A549 (cell line): ENCODE results near the gene CYP26C1. TPM values are rescaled to one million over a fixed set of nuclear protein-coding genes. Genes with fewer than 3 reads are reported as not detected.
A peak's percentile ranks its signal among the peaks of the same experiment; 100 is the strongest.

Experiments used
- ATAC-seq, 2 experiments: fragments of 200-7000 bp in 1 of 2; fragments of >200 bp in 1 of 2; cut with Nextera tagmentation in 1 of 2; cut with Tn5 transposase in 1 of 2; 3 replicates each; pipeline versions ENCODE4 v1.8.0 to v1.9.1; 2018 to 2020; ENCODE audit warnings: mild to moderate bottlenecking in 1 of 2, moderate library complexity in 1 of 2
- CTCF ChIA-PET: fragments of 300-600 bp; sonication (Branson Sonifier 250); formaldehyde crosslinking; extraction: SDS; loops from one replicate; lab custom pipeline; 2021; ENCODE audit warnings: antibody characterized with exemption, inconsistent platforms; lab: Yijun Ruan, JAX
- POLR2A ChIA-PET: fragments of 350-600 bp; formaldehyde crosslinking; extraction: SDS; loops from one replicate; lab custom pipeline; 2021; ENCODE audit warnings: antibody characterized with exemption, inconsistent platforms; lab: Yijun Ruan, JAX
- DNase-seq, 2 experiments: peaks; one replicate each; pipeline versions ENCODE4 v3.0.0 to v3.0.0-alpha.2; 2011 to 2016; ENCODE audit warnings: low read depth in 1 of 2, low spot score in 1 of 2
- FAIRE-seq: peaks from 2 replicates; lab custom pipeline; 2011; peaks lifted over from hg19 to GRCh38; lab: Jason Lieb, UNC
- H3K27ac ChIP-seq, 2 experiments: fragments of >200 bp; sonication (Bioruptor Twin); formaldehyde crosslinking; 3 replicates each; pipeline ENCODE4 v1.5.1; 2016 to 2017
- H3K4me1 ChIP-seq: fragments of >200 bp; sonication (Bioruptor Twin); formaldehyde crosslinking; 3 replicates; pipeline ENCODE4 v1.6.1; 2016
- H3K4me2 ChIP-seq: fragments of >200 bp; sonication (Bioruptor Twin); formaldehyde crosslinking; 3 replicates; pipeline ENCODE4 v1.6.1; 2016
- H3K4me3 ChIP-seq: fragments of >200 bp; sonication (Bioruptor Twin); formaldehyde crosslinking; 3 replicates; pipeline ENCODE4 v1.5.1; 2016
- H3K9me3 ChIP-seq: fragments of >200 bp; sonication (Bioruptor Twin); formaldehyde crosslinking; 3 replicates; pipeline ENCODE4 v1.6.1; 2016
- ATOH8 ChIP-seq: fragments of 250-450 bp; sonication (Bioruptor Pico); IDR thresholded peaks from 2 replicates; pipeline ENCODE4 v1.5.0; 2020; ENCODE audit warnings: low read depth, mild to moderate bottlenecking, moderate library complexity
- BHLHE40 ChIP-seq: IDR thresholded peaks from 2 replicates; pipeline ENCODE4 v1.6.1; 2012; ENCODE audit warnings: low read depth, low read length, inconsistent platforms
- CBX2 ChIP-seq: fragments of 200-600 bp; sonication (generic); IDR thresholded peaks from 2 replicates; pipeline ENCODE4 v1.6.1; 2016; ENCODE audit warnings: low read depth, mild to moderate bottlenecking, borderline replicate concordance
- CBX8 ChIP-seq: fragments of 200-600 bp; sonication (generic); IDR thresholded peaks from 2 replicates; pipeline ENCODE4 v1.6.1; 2016
- CEBPB ChIP-seq, 2 experiments: fragments of >200 bp in 1 of 2; sonication (Bioruptor Twin) in 1 of 2; formaldehyde crosslinking in 1 of 2; IDR thresholded peaks; 2 replicates each; pipeline ENCODE4 v1.6.1; 2012 to 2016
- CTCF ChIP-seq: fragments of >200 bp; sonication (Bioruptor Twin); formaldehyde crosslinking; IDR thresholded peaks from 3 replicates; pipeline ENCODE4 v1.5.1; 2016
- ELK1 ChIP-seq: fragments of 150-350 bp; IDR thresholded peaks from 2 replicates; pipeline ENCODE4 v1.6.1; 2014; ENCODE audit warnings: low read depth, mild to moderate bottlenecking, low read length
- EP300 ChIP-seq, 2 experiments: fragments of >200 bp; sonication (Bioruptor Twin); formaldehyde crosslinking; IDR thresholded peaks; 2 replicates in 1 of 2; 3 replicates in 1 of 2; pipeline ENCODE4 v1.6.1; 2016 to 2017
- FOSB ChIP-seq: fragments of 250-450 bp; sonication (Bioruptor Pico); IDR thresholded peaks from 2 replicates; pipeline ENCODE4 v1.5.0; 2020; ENCODE audit warnings: mild to moderate bottlenecking, moderate library complexity
- FOSL2 ChIP-seq, 2 experiments: fragments of 450-650 bp in 1 of 2; fragments of >200 bp in 1 of 2; sonication (Bioruptor Twin) in 1 of 2; formaldehyde crosslinking; IDR thresholded peaks; 2 replicates each; pipeline versions ENCODE4 v1.5.0 to v1.6.1; 2016 to 2020; ENCODE audit warnings: mild to moderate bottlenecking in 1 of 2, moderate library complexity in 1 of 2
- GATA3 ChIP-seq: IDR thresholded peaks from 2 replicates; pipeline ENCODE4 v1.6.1; 2012; ENCODE audit warnings: borderline replicate concordance
- HEYL ChIP-seq: fragments of 250-450 bp; sonication (Bioruptor Pico); IDR thresholded peaks from 2 replicates; pipeline ENCODE4 v1.8.0; 2021; ENCODE audit warnings: mild to moderate bottlenecking, moderate library complexity
- HMGXB4 ChIP-seq: fragments of 250-450 bp; sonication (Bioruptor Pico); IDR thresholded peaks from 2 replicates; pipeline ENCODE4 v1.5.0; 2021; ENCODE audit warnings: mild to moderate bottlenecking, moderate library complexity, borderline replicate concordance
- HOXA7 ChIP-seq: fragments of 250-450 bp; sonication (Bioruptor Pico); IDR thresholded peaks from 2 replicates; pipeline ENCODE4 v1.5.0; 2020; ENCODE audit warnings: mild to moderate bottlenecking, moderate library complexity
- HOXB13 ChIP-seq: fragments of 250-450 bp; sonication (Bioruptor Pico); IDR thresholded peaks from 2 replicates; pipeline ENCODE4 v1.5.0; 2020; ENCODE audit warnings: low read depth, mild to moderate bottlenecking, moderate library complexity
- JUN ChIP-seq, 2 experiments: fragments of >200 bp; sonication (Bioruptor Twin); formaldehyde crosslinking; IDR thresholded peaks; 2 replicates in 1 of 2; 3 replicates in 1 of 2; pipeline ENCODE4 v1.6.1; 2016 to 2017
- KDM1A ChIP-seq: fragments of 200-600 bp; sonication (generic); IDR thresholded peaks from 2 replicates; pipeline ENCODE4 v1.6.1; 2016; ENCODE audit warnings: low read depth, mild to moderate bottlenecking
- MAFK ChIP-seq: fragments of 450-650 bp; IDR thresholded peaks from 2 replicates; pipeline ENCODE4 v1.6.1; 2014; ENCODE audit not compliant: partially characterized antibody
- MAZ ChIP-seq: fragments of 150-350 bp; IDR thresholded peaks from 2 replicates; pipeline ENCODE4 v1.6.1; 2014; ENCODE audit warnings: antibody characterized with exemption, low read depth, low read length, borderline replicate concordance
- NFE2L2 ChIP-seq: fragments of 150-350 bp; conservative IDR thresholded peaks from 2 replicates; pipeline ENCODE4 v1.6.1; 2014; ENCODE audit warnings: low read length
- PHF8 ChIP-seq: fragments of 200-600 bp; sonication (generic); IDR thresholded peaks from 2 replicates; pipeline ENCODE4 v1.6.1; 2016; ENCODE audit warnings: low read depth, mild to moderate bottlenecking, antibody characterized with exemption, moderate library complexity, borderline replicate concordance
- POLR2A ChIP-seq: IDR thresholded peaks from 2 replicates; pipeline ENCODE4 v1.6.1; 2012; ENCODE audit warnings: mild to moderate bottlenecking, low read length
- RAD21 ChIP-seq, 2 experiments: fragments of >200 bp in 1 of 2; sonication (Bioruptor Twin) in 1 of 2; formaldehyde crosslinking in 1 of 2; IDR thresholded peaks in 1 of 2; conservative IDR thresholded peaks in 1 of 2; 2 replicates in 1 of 2; 3 replicates in 1 of 2; pipeline ENCODE4 v1.6.1; 2012 to 2018; ENCODE audit warnings: inconsistent platforms in 1 of 2
- RARB ChIP-seq: fragments of 250-450 bp; sonication (Bioruptor Pico); IDR thresholded peaks from 2 replicates; pipeline ENCODE4 v1.8.0; 2021; ENCODE audit warnings: mild to moderate bottlenecking, moderate library complexity
- SMC3 ChIP-seq: fragments of >200 bp; sonication (Bioruptor Twin); formaldehyde crosslinking; IDR thresholded peaks from 3 replicates; pipeline ENCODE4 v1.6.1; 2018; ENCODE audit warnings: inconsistent platforms
- USF2 ChIP-seq: fragments of 450-650 bp; IDR thresholded peaks from 2 replicates; pipeline ENCODE4 v1.6.1; 2014; ENCODE audit warnings: antibody characterized with exemption
- ZNF302 ChIP-seq: fragments of 250-450 bp; sonication (Bioruptor Pico); IDR thresholded peaks from 2 replicates; pipeline ENCODE4 v1.9.0; 2021; ENCODE audit warnings: inconsistent platforms, mild to moderate bottlenecking, moderate library complexity
- ZSCAN20 ChIP-seq: fragments of 250-450 bp; sonication (Bioruptor Pico); IDR thresholded peaks from 2 replicates; pipeline ENCODE4 v1.8.0; 2022; ENCODE audit warnings: mild to moderate bottlenecking, moderate library complexity
- WGBS: methylation state at CpG from one replicate; pipeline ENCODE4 v1.1.6; 2017; ENCODE audit errors: missing lambda C conversion rate; 5-methylcytosine and 5-hydroxymethylcytosine counted together
- polyA plus RNA-seq, 4 experiments: library from polyadenylated mRNA; depleted of rRNA in 3 of 4; stranded (reverse); fragments of >200 nt; fragmentation: RNase III in 1 of 4; extraction: RNeasy Plus Mini Kit Qiagen cat#74134 plus additional on column Dnase treatment in 1 of 4; gene quantifications; 2 replicates in 3 of 4; 3 replicates in 1 of 4; pipeline ENCODE4 v1.2.3, GENCODE V29; 2011 to 2017

Gene CYP26C1
- polyA plus RNA-seq, 2 of the 4 experiments (the other 2 are of a cell fraction) = not detected

GRCh38 chr10:93106631-93107072 lies 46.1 kb downstream of the CYP26C1 start:
- ATAC-seq = peak; percentile 30 to 61; a peak in 4 of 6 replicates
- Histone ChIP-seq H3K9me3 (0 out of 3 replicates have a peak, but pooled peaks cover 5% of the 10 kb centered on the region), H3K4me1 (peaks cover 12% of the 10 kb centered on the region), H3K4me2 (peak overlapping the region; percentile 25; the same call in 1 of the 3 replicates), H3K4me3 (no peak overlapping the region), H3K27ac (peak overlapping the region in 1 of 2 experiments; percentile 42; a peak in 1 of 6 replicates)
- CTCF ChIA-PET = interaction anchor here (0.8 to 1.6 kb wide), 2 partner anchors 11 to 26 kb away, joined by 3 to 5 read pairs; no protein-coding TSS in a partner anchor
- FAIRE-seq = no peak
- DNase-seq = peak in 1 of 2 experiments; percentile 56
- WGBS = 24% methylated on average over 2 of the region's 2 CpGs
- POLR2A ChIA-PET = no interaction called here
- TF ChIP-seq EP300 (IDR thresholded peaks at IDR 0.05) = 0 out of 5 replicates have a peak, but pooled peaks of 1 of the 2 experiments have one; percentile 16
- TF ChIP-seq ZNF302 = no peak
- TF ChIP-seq ELK1 = no peak
- TF ChIP-seq GATA3 = peak; percentile 37; the same call in 1 of the 2 replicates
- TF ChIP-seq SMC3 = no peak
- no peak for TF ChIP-seq RARB (CRISPR knock-in tag)
- no peak for TF ChIP-seq JUN (IDR thresholded peaks at IDR 0.05)
- no peak for TF ChIP-seq CEBPB (IDR thresholded peaks at IDR 0.05)
- TF ChIP-seq ZSCAN20 (CRISPR knock-in tag) = no peak
- TF ChIP-seq CTCF = no peak

- no peak for FAIRE-seq
- POLR2A ChIA-PET = no interaction called here
- ATAC-seq = no peak
- H3K27ac ChIP-seq = no peak overlapping the region
- 89% methylated on average over 3 of the region's 3 CpGs for WGBS
- TF ChIP-seq FOSL2 (IDR thresholded peaks at IDR 0.05) (no peak), FOSL2 (CRISPR knock-in tag; IDR thresholded peaks at IDR 0.05) (no peak), ATOH8 (CRISPR knock-in tag) (no peak), MAFK (no peak), ELK1 (no peak), KDM1A (no peak), FOSB (CRISPR knock-in tag) (no peak), BHLHE40 (no peak), USF2 (no peak), CBX8 (no peak), POLR2A (no peak), HEYL (CRISPR knock-in tag) (no peak), PHF8 (no peak), HOXB13 (CRISPR knock-in tag) (no peak), RAD21 (conservative IDR thresholded peaks at IDR 0.05 in 1 of 2, IDR thresholded peaks at IDR 0.05 in 1 of 2) (no peak), HOXA7 (CRISPR knock-in tag) (no peak), NFE2L2 (no peak), MAZ (no peak), RARB (CRISPR knock-in tag) (no peak), CBX2 (no peak), HMGXB4 (no peak)
- peaks cover 12% of the 10 kb centered on the region for H3K4me1 ChIP-seq
- CTCF ChIA-PET = no interaction called here
- no peaks in the 10 kb centered on the region for H3K9me3 ChIP-seq
- no peak overlapping the region for H3K4me2 ChIP-seq
- no peak for DNase-seq
- H3K4me3 ChIP-seq = no peak overlapping the region
Measured at GRCh38 chr10:93110472-93111146, 50.0 kb downstream of the CYP26C1 start.
